ENCODE data around the gene HTR3E. TPM values are rescaled to one million over a fixed set of nuclear protein-coding genes. Genes with fewer than 3 reads are reported as not detected.
"Not testable (repeated sequence)": the region's sequence is repeated elsewhere in the genome, so short reads cannot be mapped to it uniquely, and the experiment has no call there.

HTR3E gene
- total RNA-seq, 1 donor: not detected

GRCh38 chr3:184068344-184068743, 28.5 kb upstream of the HTR3E start:
- H3K36me3 ChIP-seq (ENCODE audit: insufficient read depth, low read length): no peaks in the 10 kb centered on the region
- no peaks in the 10 kb centered on the region for H3K4me1 ChIP-seq (ENCODE audit: insufficient read depth, low read length)
- TF ChIP-seq CTCF (IDR thresholded peaks at IDR 0.05; ENCODE audit: extremely low read depth, low read depth, low read length): no peak
- no peaks in the 10 kb centered on the region for H3K9me3 ChIP-seq (ENCODE audit: low read depth, low read length)
- H3K79me2 ChIP-seq (ENCODE audit: insufficient read depth, low read length): no peaks in the 10 kb centered on the region
- H3K27me3 ChIP-seq (ENCODE audit: insufficient read depth, low read length): peaks cover 8% of the 10 kb centered on the region
- no peak for DNase-seq (ENCODE audit: insufficient read length, low spot score, missing footprints)
- H2AFZ ChIP-seq (ENCODE audit: low read length): no peak overlapping the region
- no peak overlapping the region for H3K4me3 ChIP-seq (ENCODE audit: insufficient read depth, low read length)
- no peak overlapping the region for H3K4me2 ChIP-seq (ENCODE audit: insufficient read depth, low read length)
- no peak overlapping the region for H3K27ac ChIP-seq (ENCODE audit: low read depth, low read length)
- H4K20me1 ChIP-seq (ENCODE audit: insufficient read depth, low read length): no peaks in the 10 kb centered on the region

- not testable (repeated sequence) for H3K4me1 ChIP-seq (ENCODE audit: insufficient read depth, low read length); H3K79me2 ChIP-seq (ENCODE audit: insufficient read depth, low read length); H3K4me2 ChIP-seq (ENCODE audit: insufficient read depth, low read length); H3K27me3 ChIP-seq (ENCODE audit: insufficient read depth, low read length); H3K36me3 ChIP-seq (ENCODE audit: insufficient read depth, low read length); H2AFZ ChIP-seq (ENCODE audit: low read length); DNase-seq (ENCODE audit: insufficient read length, low spot score, missing footprints); H3K9me3 ChIP-seq (ENCODE audit: low read depth, low read length); H4K20me1 ChIP-seq (ENCODE audit: insufficient read depth, low read length); H3K27ac ChIP-seq (ENCODE audit: low read depth, low read length); H3K4me3 ChIP-seq (ENCODE audit: insufficient read depth, low read length)
Measured at GRCh38 chr3:184071142-184071541, 25.7 kb upstream of the HTR3E start.

- no peak overlapping the region for H3K27ac ChIP-seq (ENCODE audit: low read depth, low read length)
- no peaks in the 10 kb centered on the region for H3K79me2 ChIP-seq (ENCODE audit: insufficient read depth, low read length)
- H3K4me3 ChIP-seq (ENCODE audit: insufficient read depth, low read length): no peak overlapping the region
- H2AFZ ChIP-seq (ENCODE audit: low read length): no peak overlapping the region
- H3K36me3 ChIP-seq (ENCODE audit: insufficient read depth, low read length): no peaks in the 10 kb centered on the region
- H3K4me1 ChIP-seq (ENCODE audit: insufficient read depth, low read length): peaks cover 1% of the 10 kb centered on the region
- H3K9me3 ChIP-seq (ENCODE audit: low read depth, low read length): no peaks in the 10 kb centered on the region
- no peak for DNase-seq (ENCODE audit: insufficient read length, low spot score, missing footprints)
- TF ChIP-seq CTCF (IDR thresholded peaks at IDR 0.05; ENCODE audit: extremely low read depth, low read depth, low read length): no peak
- no peaks in the 10 kb centered on the region for H4K20me1 ChIP-seq (ENCODE audit: insufficient read depth, low read length)
- H3K4me2 ChIP-seq (ENCODE audit: insufficient read depth, low read length): no peak overlapping the region
- H3K27me3 ChIP-seq (ENCODE audit: insufficient read depth, low read length): peaks cover 9% of the 10 kb centered on the region
Measured at GRCh38 chr3:184073621-184074020, 23.2 kb upstream of the HTR3E start.

- no peak for TF ChIP-seq CTCF (IDR thresholded peaks at IDR 0.05; ENCODE audit: extremely low read depth, low read depth, low read length)
- no peak for DNase-seq (ENCODE audit: insufficient read length, low spot score, missing footprints)
- H3K36me3 ChIP-seq (ENCODE audit: insufficient read depth, low read length): no peaks in the 10 kb centered on the region
- peaks cover 9% of the 10 kb centered on the region for H3K27me3 ChIP-seq (ENCODE audit: insufficient read depth, low read length)
- H3K4me1 ChIP-seq (ENCODE audit: insufficient read depth, low read length): peaks cover 5% of the 10 kb centered on the region
- no peak overlapping the region for H3K27ac ChIP-seq (ENCODE audit: low read depth, low read length)
- no peak overlapping the region for H3K4me2 ChIP-seq (ENCODE audit: insufficient read depth, low read length)
- H3K79me2 ChIP-seq (ENCODE audit: insufficient read depth, low read length): no peaks in the 10 kb centered on the region
- no peak overlapping the region for H3K4me3 ChIP-seq (ENCODE audit: insufficient read depth, low read length)
- no peak overlapping the region for H2AFZ ChIP-seq (ENCODE audit: low read length)
- no peaks in the 10 kb centered on the region for H4K20me1 ChIP-seq (ENCODE audit: insufficient read depth, low read length)
- no peaks in the 10 kb centered on the region for H3K9me3 ChIP-seq (ENCODE audit: low read depth, low read length)
Measured at GRCh38 chr3:184075901-184076300, 21.0 kb upstream of the HTR3E start.

Data from osteoblast (primary cell).